ENCODE results near the gene MFSD12. TPM values are rescaled to one million over a fixed set of nuclear protein-coding genes. Genes with fewer than 3 reads are reported as not detected.

Gene MFSD12
- total RNA-seq, result 68.6 and 114 TPM in 2 replicates

DNA sequence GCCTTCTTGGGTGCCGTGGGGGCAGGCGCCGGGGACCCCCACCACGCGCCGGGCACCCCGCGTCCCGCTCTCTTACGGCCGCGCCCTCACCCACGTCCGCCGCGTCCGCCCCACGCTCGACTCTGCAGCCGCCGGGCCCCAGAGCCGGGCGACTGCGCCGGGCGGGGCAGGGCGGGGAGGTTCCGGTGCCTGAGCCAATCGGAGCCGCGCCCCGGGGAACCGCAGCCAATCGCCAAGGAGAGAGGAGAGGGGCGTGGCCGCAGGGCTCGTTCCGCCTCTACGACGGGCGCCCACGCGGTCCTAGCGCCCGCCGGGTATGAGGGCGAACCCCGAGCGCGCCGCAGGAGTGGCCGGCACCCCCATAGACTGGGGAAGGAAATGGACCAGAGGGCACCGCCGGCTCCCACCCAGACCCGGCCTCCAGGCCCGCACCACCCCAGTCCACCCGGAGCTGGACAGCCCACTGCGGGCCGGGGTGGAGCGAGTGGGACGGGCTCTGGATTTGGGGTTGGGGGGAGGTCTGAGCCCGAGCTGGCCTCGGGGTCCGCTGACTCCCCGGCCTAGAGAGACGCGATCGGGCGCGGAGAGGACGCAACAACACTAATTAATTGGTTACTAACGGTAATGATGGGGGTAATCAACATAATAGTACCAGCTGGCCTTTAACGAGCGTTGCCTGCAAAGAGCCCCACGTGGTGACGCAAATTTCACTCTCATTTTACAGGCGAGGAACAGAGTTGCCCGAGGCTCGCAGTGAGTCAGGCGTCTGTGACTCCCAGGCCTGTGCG is at the start of gene MFSD12:
TSS of gene MFSD12 (minus strand) at position 126 of the 788 bp plus-strand sequence. CDS start 183 bp downstream, outside the sequence.

GRCh38 chr19:3606690-3607289 is 49.4 kb upstream of the MFSD12 start, which contains the start of gene TBXA2R:
TBXA2R (minus strand) TSS chr19:3606875; CDS start chr19:3600634, 6,241 bp downstream.

GRCh38 chr19:3585301-3586126 is 28.1 kb upstream of the MFSD12 start, which contains the start of gene GIPC3:
GIPC3 (plus strand) TSS chr19:3585478; CDS start chr19:3585598, 120 bp downstream.

GRCh38 chr19:3572855-3573161 is 15.4 kb upstream of the MFSD12 start, which contains the start of gene HMG20B:
HMG20B (plus strand) TSS chr19:3572944; CDS start chr19:3573310, 366 bp downstream.

DNA sequence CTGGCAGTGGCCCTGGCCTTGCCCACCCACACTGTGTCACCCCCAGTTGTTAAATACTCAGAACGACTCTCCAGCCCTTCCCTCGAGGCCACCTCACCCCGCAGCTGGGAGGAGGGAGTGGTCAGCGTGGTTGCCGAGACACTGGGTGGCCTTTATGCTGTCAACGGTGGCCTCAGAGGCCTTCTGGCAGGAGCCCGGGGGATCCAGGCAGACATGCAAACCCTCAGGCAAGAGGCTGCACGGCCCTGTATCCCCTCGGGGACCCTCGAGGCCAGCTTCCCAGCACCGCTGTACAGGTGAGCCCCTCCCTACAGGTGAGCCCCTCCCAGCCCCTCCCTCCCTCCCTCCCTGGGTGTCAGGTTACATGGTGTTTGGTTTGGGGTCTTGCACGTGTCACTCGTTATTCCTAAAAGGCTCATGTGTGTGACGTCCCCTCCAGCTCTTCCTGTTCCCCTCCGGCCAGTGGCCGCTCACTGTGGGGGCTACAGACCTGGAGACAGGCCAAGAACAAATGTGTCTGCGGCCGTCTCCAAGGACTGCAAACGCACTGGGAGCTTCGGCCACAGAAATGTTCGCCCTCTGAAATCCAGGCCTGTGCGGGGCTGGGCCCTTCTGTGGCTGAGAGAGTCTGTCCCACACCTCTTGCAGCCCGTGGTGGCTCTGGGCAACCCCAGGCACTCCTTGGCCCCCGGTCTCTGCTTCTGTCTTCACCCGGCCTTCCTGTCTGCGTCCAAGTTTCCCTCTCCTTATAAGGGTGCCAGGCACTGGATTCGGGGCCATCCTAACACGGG is 18.2 kb downstream of the MFSD12 start, which contains the start of gene TEKTIP1:
TSS of gene TEKTIP1 (plus strand) at position 210 of the 791 bp plus-strand sequence. CDS start at position 214, 4 bp downstream.

DNA sequence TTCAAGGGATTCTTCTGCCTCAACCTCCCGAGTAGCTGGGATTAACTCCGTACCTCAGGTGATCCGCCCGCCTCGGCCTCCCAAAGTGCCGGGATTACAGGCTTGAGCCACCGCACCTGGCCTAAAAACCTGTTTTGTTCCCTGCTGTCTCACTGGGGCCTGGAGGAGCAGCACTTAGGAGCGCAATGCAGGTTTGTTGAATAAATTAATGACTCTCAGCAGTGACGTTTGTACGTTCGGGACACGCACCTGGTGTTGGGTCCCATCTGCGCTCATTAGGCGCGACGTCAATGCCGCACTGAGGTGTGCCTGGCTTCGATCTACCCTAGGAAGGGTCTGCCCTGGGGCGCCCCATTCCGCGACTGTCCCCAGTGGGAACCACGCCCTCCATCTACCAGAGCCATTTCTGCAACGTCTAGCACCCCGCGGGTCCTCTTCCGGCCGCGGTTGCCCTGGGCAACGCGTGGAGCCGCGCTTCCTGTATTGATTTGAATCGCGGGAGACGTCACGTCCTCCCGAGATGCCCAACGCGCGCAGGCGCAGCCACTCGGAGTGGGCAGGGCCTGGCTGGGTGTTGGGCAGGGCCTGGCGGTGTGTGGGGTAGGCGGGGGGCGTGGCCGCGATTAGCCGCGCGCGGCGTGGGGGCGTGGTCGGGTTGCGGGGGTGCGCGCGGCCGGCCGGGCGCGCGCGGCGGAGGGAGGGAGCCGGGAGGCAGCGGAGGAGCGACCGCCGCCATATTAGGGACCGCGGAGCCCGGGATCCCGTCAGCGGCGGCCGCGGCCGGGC is 51.6 kb downstream of the MFSD12 start, which contains the start of gene FZR1:
TSS of gene FZR1 (plus strand) at position 714 of the 786 bp plus-strand sequence. CDS start 16,679 bp downstream, outside the sequence.

GRCh38 chr19:3500429-3501101 is 56.8 kb downstream of the MFSD12 start, which contains the start of gene DOHH:
DOHH (minus strand) TSS chr19:3500674; CDS start chr19:3496814, 3,860 bp downstream.

Other genes with a start within 250 kb of the MFSD12 start
- 33.4 and 34.5 TPM in 2 replicates for gene NFIC, start 191.0 kb downstream of the MFSD12 start, total RNA-seq
- not detected in 2 replicates for gene SMIM24, start 77.1 kb downstream of the MFSD12 start, total RNA-seq
- gene SMIM44, start 74.1 kb downstream of the MFSD12 start, total RNA-seq, result not detected in 2 replicates
- gene DOHH, start 56.9 kb downstream of the MFSD12 start, total RNA-seq, result 7.7 and 9.5 TPM in 2 replicates
- 23.9 and 24.2 TPM in 2 replicates for gene FZR1, start 51.3 kb downstream of the MFSD12 start, total RNA-seq
- not detected in 2 replicates for gene TEKTIP1, start 18.4 kb downstream of the MFSD12 start, total RNA-seq
- 60.0 and 64.0 TPM in 2 replicates for gene HMG20B, start 15.4 kb upstream of the MFSD12 start, total RNA-seq
- gene GIPC3, start 27.9 kb upstream of the MFSD12 start, total RNA-seq, result not detected in 2 replicates
- gene TBXA2R, start 49.3 kb upstream of the MFSD12 start, total RNA-seq, result 0.43 and 0.92 TPM in 2 replicates
- gene CACTIN, start 69.2 kb upstream of the MFSD12 start, total RNA-seq, result 21.3 and 22.4 TPM in 2 replicates
- 12.5 and 23.0 TPM in 2 replicates for gene PIP5K1C, start 142.9 kb upstream of the MFSD12 start, total RNA-seq
- not detected in 2 replicates for gene TJP3, start 150.8 kb upstream of the MFSD12 start, total RNA-seq
- 11.7 and 15.7 TPM in 2 replicates for gene APBA3, start 204.1 kb upstream of the MFSD12 start, total RNA-seq
- gene MRPL54, start 205.1 kb upstream of the MFSD12 start, total RNA-seq, result 45.1 and 73.7 TPM in 2 replicates
- not detected in 2 replicates for gene RAX2, start 214.6 kb upstream of the MFSD12 start, total RNA-seq
- gene MATK, start 228.8 kb upstream of the MFSD12 start, total RNA-seq, result under 0.01 and 0.09 TPM in 2 replicates